ENCODE data around the gene MEAK7. TPM values are rescaled to one million over a fixed set of nuclear protein-coding genes. Genes with fewer than 3 reads are reported as not detected.

MEAK7 gene
- total and polyA plus RNA-seq, 2 of the 8 experiments (the other 6 are each of a cell fraction or from before 2014, with no cell fraction given): 9.6 to 19.6 TPM

DNA sequence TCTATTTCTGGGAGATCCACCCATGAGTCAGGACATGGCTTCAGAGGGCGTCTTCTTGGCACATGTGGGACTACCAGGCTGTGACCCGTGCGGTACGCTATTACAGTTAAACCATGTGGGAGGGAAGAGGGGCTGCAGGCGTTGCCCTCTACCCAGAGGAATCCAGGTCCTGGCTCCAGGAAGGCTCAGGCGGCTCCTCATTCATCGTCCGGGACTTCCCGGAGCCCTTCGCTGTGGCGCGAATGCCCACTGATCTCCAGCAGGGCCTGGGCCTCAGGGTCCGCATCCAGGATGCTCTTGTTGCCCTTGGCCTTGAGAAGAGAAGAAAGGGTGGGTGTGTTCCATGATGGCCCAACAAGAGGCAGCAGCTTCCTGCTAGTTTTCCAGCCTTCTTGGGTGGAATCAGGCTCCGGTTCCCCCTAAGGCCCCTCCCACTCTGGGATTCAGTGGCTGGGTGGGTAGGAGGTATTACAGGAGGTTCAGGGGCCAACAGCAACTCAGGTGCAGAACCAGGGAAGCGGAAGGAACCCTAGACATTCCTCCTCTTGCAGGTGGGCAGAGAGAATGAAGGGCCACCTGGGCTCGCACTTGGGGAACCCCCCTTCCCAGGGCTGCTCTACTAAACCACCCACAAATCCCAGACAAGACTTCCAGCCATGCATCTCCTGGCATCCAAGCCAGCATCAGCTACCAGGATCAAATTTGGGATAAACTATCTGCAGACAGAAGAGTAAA is 24.6 kb downstream of the MEAK7 start:
- ChIA-PET POLR2A (ENCODE audit: partially characterized antibody) (no interaction called here), CTCF (ENCODE audit: partially characterized antibody) (no interaction called here)
- Histone ChIP-seq H3K9me3 (ENCODE audit: insufficient read depth in 2 of 2, low read depth in 1 of 2, low read length in 1 of 2) (peaks cover 6 to 9% of the 10 kb centered on the region in 2 experiments; a peak in 3 of 4 replicates), H2BK12ac (ENCODE audit: low read depth, low read length) (no peak overlapping the region), H4K91ac (replicated peaks; ENCODE audit: insufficient read length, low read length) (no peak overlapping the region), H3K4me1 (replicated peaks in 1 of 4; ENCODE audit: control insufficient read depth in 3 of 4, insufficient read depth in 4 of 4, low read length in 3 of 4) (no peaks in the 10 kb centered on the region), H2BK20ac (ENCODE audit: low read length) (no peak overlapping the region), H2AK5ac (ENCODE audit: low read depth, low read length) (no peak overlapping the region), H3K56ac (replicated peaks; ENCODE audit: insufficient read length, low read depth, low read length) (no peak overlapping the region), H3K23ac (ENCODE audit: insufficient read length) (no peak overlapping the region), H3K4ac (replicated peaks; ENCODE audit: insufficient read length, low read depth, low read length) (no peak overlapping the region), H3K79me1 (ENCODE audit: low read depth, low read length) (no peaks in the 10 kb centered on the region), H4K8ac (ENCODE audit: extremely low read depth, insufficient read depth, low read length) (no peak overlapping the region), H3K18ac (ENCODE audit: extremely low read depth, low read length) (no peak overlapping the region), H2AFZ (ENCODE audit: low read length) (no peak overlapping the region), H3K9ac (replicated peaks in 1 of 4; ENCODE audit: extremely low read depth in 1 of 4, low read depth in 3 of 4, low read length in 3 of 4) (no peak overlapping the region), H2BK5ac (ENCODE audit: low read depth, low read length) (no peak overlapping the region), H3K14ac (ENCODE audit: insufficient read length) (no peak overlapping the region), H2BK15ac (ENCODE audit: low read length) (no peak overlapping the region), H3K27ac (ENCODE audit: low read depth, low read length) (no peak overlapping the region), H4K5ac (ENCODE audit: insufficient read length, low read depth, low read length) (no peak overlapping the region), H3K79me2 (ENCODE audit: control insufficient read depth in 1 of 2, insufficient read depth in 2 of 2, low read length in 2 of 2) (no peaks in the 10 kb centered on the region), H3K23me2 (ENCODE audit: low read depth, low read length) (no peaks in the 10 kb centered on the region; the same call in 1 of the 2 replicates), H4K20me1 (replicated peaks in 1 of 2; ENCODE audit: control insufficient read depth in 1 of 2, insufficient read depth in 2 of 2, low read length in 2 of 2) (peaks cover 0 to 4% of the 10 kb centered on the region in 2 experiments), H3K36me3 (ENCODE audit: control insufficient read depth in 2 of 4, insufficient read depth in 4 of 4, low read length in 3 of 4) (no peaks in the 10 kb centered on the region), H3K27me3 (replicated peaks in 1 of 4; ENCODE audit: control insufficient read depth in 3 of 4, extremely low read depth in 1 of 4, insufficient read depth in 3 of 4, low read length in 3 of 4) (no peaks in the 10 kb centered on the region), H3K4me3 (ENCODE audit: extremely low read depth in 1 of 4, insufficient read depth in 2 of 4, low read depth in 3 of 4, low read length in 4 of 4) (no peak overlapping the region), H3K4me2 (ENCODE audit: insufficient read depth in 1 of 2, low read depth in 2 of 2, low read length in 2 of 2) (no peak overlapping the region), H2BK120ac (replicated peaks; ENCODE audit: low read depth, low read length) (no peak overlapping the region)
- no peak for FAIRE-seq
- 94% methylated on average over 16 of the region's 16 CpGs; no CpG with 5 or more reads in 1 of the 2 experiments for WGBS, 2 experiments (ENCODE audit: extremely low coverage in 1 of 2, insufficient coverage in 1 of 2, insufficient read length in 1 of 2, insufficient replicate concordance in 2 of 2, low coverage in 1 of 2, low lambda C conversion rate in 2 of 2, missing lambda C conversion rate in 1 of 2)
- DNase-seq (ENCODE audit: low read depth in 1 of 2, low spot score in 2 of 2): no peak
- TF ChIP-seq HDAC6 (IDR thresholded peaks at IDR 0.05; ENCODE audit: low read depth, low read length) (no peak), PHF8 (conservative IDR thresholded peaks at IDR 0.05; ENCODE audit: low read depth, low read length) (no peak), SRF (IDR thresholded peaks at IDR 0.05; ENCODE audit: low read depth, low read length) (no peak), TAF1 (IDR thresholded peaks at IDR 0.05; ENCODE audit: low read depth, low read length) (no peak), SIN3A (conservative IDR thresholded peaks at IDR 0.05 in 1 of 2, IDR thresholded peaks at IDR 0.05 in 1 of 2; ENCODE audit: low read depth in 1 of 2, low read length in 2 of 2) (no peak), RNF2 (IDR thresholded peaks at IDR 0.05; ENCODE audit: borderline replicate concordance, low read depth, low read length, missing control alignments, poor library complexity, severe bottlenecking) (no peak), RBBP5 (IDR thresholded peaks at IDR 0.05; ENCODE audit: borderline replicate concordance, low read depth, low read length) (no peak), EGR1 (IDR thresholded peaks at IDR 0.05; ENCODE audit: borderline replicate concordance, low read depth, low read length) (no peak), EP300 (IDR thresholded peaks at IDR 0.05; ENCODE audit: borderline replicate concordance in 1 of 2, low read depth in 2 of 2, low read length in 2 of 2) (no peak), CTBP2 (IDR thresholded peaks at IDR 0.05; ENCODE audit: borderline replicate concordance, insufficient read depth, insufficient read length, low read length) (no peak), KDM5A (IDR thresholded peaks at IDR 0.05; ENCODE audit: low read length) (no peak), SIX5 (IDR thresholded peaks at IDR 0.05; ENCODE audit: low read depth, low read length) (no peak)
